Stimulated activated CD8-positive, alpha-beta memory T cell treated with anti-CD3 and anti-CD28 coated beads, Interleukin-15, amount 100 ng/mL, for 1 hour (primary cell): ENCODE measurements around the gene NXPH2.
"Not testable (repeated sequence)": the region's sequence is repeated elsewhere in the genome, so short reads cannot be mapped to it uniquely, and the experiment has no call there.

ENCODE experiments used
- DNase-seq: peaks from one replicate; pipeline ENCODE4 v3.0.0-alpha.2; 2020; ENCODE audit warnings: low read depth

Gene NXPH2

GRCh38 chr2:138752197-138752956 lies 27.8 kb downstream of the NXPH2 start:
- no peak for DNase-seq

GRCh38 chr2:138744713-138745112 lies 35.5 kb downstream of the NXPH2 start:
- DNase-seq = no peak

GRCh38 chr2:138742441-138743057 lies 37.6 kb downstream of the NXPH2 start:
- no peak for DNase-seq

GRCh38 chr2:138741851-138742250 lies 38.3 kb downstream of the NXPH2 start:
- no peak for DNase-seq

- not testable (repeated sequence) for DNase-seq
Measured at GRCh38 chr2:138737009-138737554, 43.1 kb downstream of the NXPH2 start.

GRCh38 chr2:138732651-138733050 lies 47.5 kb downstream of the NXPH2 start:
- DNase-seq = no peak

- DNase-seq = no peak
Measured at GRCh38 chr2:138730497-138731030, 49.6 kb downstream of the NXPH2 start.

GRCh38 chr2:138727956-138728355 lies 52.2 kb downstream of the NXPH2 start:
- no peak for DNase-seq

- no peak for DNase-seq
Measured at GRCh38 chr2:138726681-138727080, 53.5 kb downstream of the NXPH2 start.

GRCh38 chr2:138724729-138725459 lies 55.3 kb downstream of the NXPH2 start:
- no peak for DNase-seq

- no peak for DNase-seq
Measured at GRCh38 chr2:138724327-138724726, 55.9 kb downstream of the NXPH2 start.

- DNase-seq = no peak
Measured at GRCh38 chr2:138723196-138723987, 56.8 kb downstream of the NXPH2 start.

GRCh38 chr2:138722316-138722715 lies 57.9 kb downstream of the NXPH2 start:
- DNase-seq = no peak

- DNase-seq = no peak
Measured at GRCh38 chr2:138720035-138720838, 60.0 kb downstream of the NXPH2 start.

GRCh38 chr2:138718405-138718804 lies 61.8 kb downstream of the NXPH2 start:
- no peak for DNase-seq

- DNase-seq = no peak
Measured at GRCh38 chr2:138716183-138716582, 64.0 kb downstream of the NXPH2 start.

GRCh38 chr2:138713504-138713903 lies 66.7 kb downstream of the NXPH2 start:
- DNase-seq = no peak

GRCh38 chr2:138713069-138713496 lies 67.1 kb downstream of the NXPH2 start:
- no peak for DNase-seq

GRCh38 chr2:138712212-138712979 lies 67.8 kb downstream of the NXPH2 start:
- DNase-seq = no peak

- DNase-seq = no peak
Measured at GRCh38 chr2:138711812-138712211, 68.4 kb downstream of the NXPH2 start.
